ENCODE data around the gene GSN. TPM values are rescaled to one million over a fixed set of nuclear protein-coding genes. Genes with fewer than 3 reads are reported as not detected.

The GSN gene
- total RNA-seq, 1 experiment from 2014 or later: 278 TPM

DNA sequence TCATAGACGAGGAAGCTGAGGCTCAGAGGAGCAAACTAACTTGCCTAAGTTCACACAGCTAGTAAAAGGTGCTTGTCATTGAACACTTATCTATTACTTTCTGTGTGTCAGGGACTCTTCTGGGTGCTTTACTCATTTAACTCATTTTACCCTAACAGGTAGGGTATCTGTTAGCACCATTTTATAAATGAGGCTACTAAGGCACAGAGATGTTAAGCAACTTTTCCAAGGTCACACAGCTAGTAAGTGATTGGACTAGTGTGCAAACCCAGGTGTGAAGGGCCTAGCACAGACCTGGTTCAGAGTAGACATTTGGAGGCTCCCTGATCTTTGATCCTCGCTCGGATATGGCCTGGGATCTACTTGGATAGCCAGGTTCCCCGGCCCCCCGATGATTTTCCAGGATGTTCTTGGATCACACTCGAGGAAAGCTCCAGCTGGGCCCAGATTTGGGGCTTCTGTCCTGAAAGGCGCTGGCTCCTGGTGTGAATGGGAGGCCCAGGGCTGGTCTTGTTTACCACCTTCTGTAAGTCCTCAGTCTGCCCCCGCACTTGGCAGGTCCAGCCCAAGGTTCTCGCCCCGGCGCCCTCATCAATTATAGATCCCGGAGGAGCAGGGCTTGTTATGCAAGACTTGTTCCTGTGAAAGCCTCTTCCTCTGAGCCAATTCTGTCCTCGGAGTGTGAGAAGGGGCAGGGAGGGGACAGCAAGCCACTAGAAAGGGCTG is 37.5 kb downstream of the GSN start:
- POLR2A ChIA-PET: interaction anchor here (0.7 kb wide), 1 partner anchor 34 kb away, joined by 4 read pairs; no protein-coding TSS in a partner anchor
- no peaks in the 10 kb centered on the region for H3K27me3 ChIP-seq (ENCODE audit: control insufficient read depth, insufficient read depth, low read length)
- DNase-seq (ENCODE audit: low read depth, low spot score) (no peak), ATAC-seq (no peak)
- intact Hi-C loops (cut with micrococcal nuclease; ENCODE audit: unreplicated experiment): no loop called here
- BruUV-seq (replicated peaks): no TSS peak
- TF ChIP-seq, protein P1, sequence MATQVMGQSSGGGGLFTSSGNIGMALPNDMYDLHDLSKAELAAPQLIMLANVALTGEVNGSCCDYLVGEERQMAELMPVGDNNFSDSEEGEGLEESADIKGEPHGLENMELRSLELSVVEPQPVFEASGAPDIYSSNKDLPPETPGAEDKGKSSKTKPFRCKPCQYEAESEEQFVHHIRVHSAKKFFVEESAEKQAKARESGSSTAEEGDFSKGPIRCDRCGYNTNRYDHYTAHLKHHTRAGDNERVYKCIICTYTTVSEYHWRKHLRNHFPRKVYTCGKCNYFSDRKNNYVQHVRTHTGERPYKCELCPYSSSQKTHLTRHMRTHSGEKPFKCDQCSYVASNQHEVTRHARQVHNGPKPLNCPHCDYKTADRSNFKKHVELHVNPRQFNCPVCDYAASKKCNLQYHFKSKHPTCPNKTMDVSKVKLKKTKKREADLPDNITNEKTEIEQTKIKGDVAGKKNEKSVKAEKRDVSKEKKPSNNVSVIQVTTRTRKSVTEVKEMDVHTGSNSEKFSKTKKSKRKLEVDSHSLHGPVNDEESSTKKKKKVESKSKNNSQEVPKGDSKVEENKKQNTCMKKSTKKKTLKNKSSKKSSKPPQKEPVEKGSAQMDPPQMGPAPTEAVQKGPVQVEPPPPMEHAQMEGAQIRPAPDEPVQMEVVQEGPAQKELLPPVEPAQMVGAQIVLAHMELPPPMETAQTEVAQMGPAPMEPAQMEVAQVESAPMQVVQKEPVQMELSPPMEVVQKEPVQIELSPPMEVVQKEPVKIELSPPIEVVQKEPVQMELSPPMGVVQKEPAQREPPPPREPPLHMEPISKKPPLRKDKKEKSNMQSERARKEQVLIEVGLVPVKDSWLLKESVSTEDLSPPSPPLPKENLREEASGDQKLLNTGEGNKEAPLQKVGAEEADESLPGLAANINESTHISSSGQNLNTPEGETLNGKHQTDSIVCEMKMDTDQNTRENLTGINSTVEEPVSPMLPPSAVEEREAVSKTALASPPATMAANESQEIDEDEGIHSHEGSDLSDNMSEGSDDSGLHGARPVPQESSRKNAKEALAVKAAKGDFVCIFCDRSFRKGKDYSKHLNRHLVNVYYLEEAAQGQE (IDR thresholded peaks at IDR 0.05; ENCODE audit: insufficient read depth in 1 of 2, low read depth in 2 of 2, low read length in 1 of 2): no peak
- no peak for TF ChIP-seq CTCF (IDR thresholded peaks at IDR 0.05)
- TF ChIP-seq TCF7L2 (IDR thresholded peaks at IDR 0.05; ENCODE audit: low read depth, low read length): no peak
- TF ChIP-seq SIN3A (IDR thresholded peaks at IDR 0.05; ENCODE audit: borderline replicate concordance, insufficient read depth, low read depth, low read length): no peak
- no peak for TF ChIP-seq POLR2AphosphoS5 (IDR thresholded peaks at IDR 0.05; ENCODE audit: low read depth, low read length)
- H3K27ac ChIP-seq (ENCODE audit: low read length): no peak overlapping the region
- peaks cover 4% of the 10 kb centered on the region for H3K4me1 ChIP-seq (ENCODE audit: control insufficient read depth, insufficient read depth, low read length)
- H3K9me3 ChIP-seq (ENCODE audit: control insufficient read depth, insufficient read depth, low read depth, low read length): no peaks in the 10 kb centered on the region
- peaks cover 7% of the 10 kb centered on the region for H3K36me3 ChIP-seq (ENCODE audit: control insufficient read depth, insufficient read depth, low read length)
- no peak overlapping the region for H3K4me3 ChIP-seq (ENCODE audit: low read depth in 2 of 2, low read length in 2 of 2)
- in situ Hi-C loops (cut with HindIII; ENCODE audit: low pct_unique_long_range_greater_than_20kb, low sequenced_read_pairs): no loop called here
- CTCF ChIA-PET: no interaction called here

GRCh38 chr9:121307976-121308375 is 40.0 kb downstream of the GSN start:
- no peak for DNase-seq (ENCODE audit: low read depth, low spot score)
- Histone ChIP-seq H3K4me1 (ENCODE audit: control insufficient read depth, insufficient read depth, low read length) (no peaks in the 10 kb centered on the region; the same call in 1 of the 2 replicates), H3K9me3 (ENCODE audit: control insufficient read depth, insufficient read depth, low read depth, low read length) (no peaks in the 10 kb centered on the region), H3K27me3 (ENCODE audit: control insufficient read depth, insufficient read depth, low read length) (no peaks in the 10 kb centered on the region), H3K27ac (ENCODE audit: low read length) (no peak overlapping the region), H3K36me3 (ENCODE audit: control insufficient read depth, insufficient read depth, low read length) (peaks cover 10% of the 10 kb centered on the region), H3K4me3 (ENCODE audit: low read depth in 2 of 2, low read length in 2 of 2) (no peak overlapping the region)
- ChIA-PET POLR2A (no interaction called here), CTCF (no interaction called here)
- TF ChIP-seq, protein P1 (IDR thresholded peaks at IDR 0.05; ENCODE audit: insufficient read depth in 1 of 2, low read depth in 2 of 2, low read length in 1 of 2): no peak
- no peak for TF ChIP-seq CTCF (IDR thresholded peaks at IDR 0.05)
- no TSS peak for BruUV-seq (replicated peaks)
- intact Hi-C loops (cut with micrococcal nuclease; ENCODE audit: unreplicated experiment) (no loop called here), in situ Hi-C loops (cut with HindIII; ENCODE audit: low pct_unique_long_range_greater_than_20kb, low sequenced_read_pairs) (no loop called here)
- no peak for ATAC-seq
